SJSA1 (cell line): ENCODE measurements around the gene ACO2. TPM values are rescaled to one million over a fixed set of nuclear protein-coding genes. Genes with fewer than 3 reads are reported as not detected.
"Not testable (repeated sequence)": the region's sequence is repeated elsewhere in the genome, so short reads cannot be mapped to it uniquely, and the experiment has no call there.

Experiments used
- DNase-seq, 2 experiments: peaks; one replicate each; pipeline ENCODE4 v3.0.0-alpha.2; 2015 to 2020; ENCODE audit warnings: low spot score in 2 of 2, low read depth in 1 of 2
- H3K27ac ChIP-seq: fragments of 250-450 bp; sonication (Bioruptor Pico); 2 replicates; pipeline ENCODE4 v1.5.1; 2020; ENCODE audit warnings: mild to moderate bottlenecking, moderate library complexity
- H3K27me3 ChIP-seq: fragments of 250-450 bp; sonication (Bioruptor Pico); replicated peaks from 2 replicates; pipeline ENCODE4 v1.5.1; 2020; ENCODE audit warnings: mild to moderate bottlenecking, moderate library complexity
- H3K36me3 ChIP-seq: fragments of 250-450 bp; sonication (Bioruptor Pico); 2 replicates; pipeline ENCODE4 v1.5.1; 2020; ENCODE audit warnings: mild to moderate bottlenecking
- H3K4me1 ChIP-seq: fragments of 250-450 bp; sonication (Bioruptor Pico); replicated peaks from 2 replicates; pipeline ENCODE4 v1.6.1; 2021; ENCODE audit warnings: mild to moderate bottlenecking
- H3K4me3 ChIP-seq: fragments of 250-450 bp; sonication (Bioruptor Pico); 2 replicates; pipeline ENCODE4 v1.5.1; 2020; ENCODE audit warnings: mild to moderate bottlenecking
- H3K9me3 ChIP-seq: fragments of 250-450 bp; sonication (Bioruptor Pico); replicated peaks from 2 replicates; pipeline ENCODE4 v1.5.1; 2020; ENCODE audit warnings: mild to moderate bottlenecking
- total RNA-seq: library from RNA; depleted of rRNA; stranded (reverse); fragments of >200 nt; shearing (Covaris generic); gene quantifications from 2 replicates; pipeline ENCODE4 v1.2.3, GENCODE V29; 2014

Gene ACO2
- total RNA-seq, 1 experiment from 2014 or later: 71.1 TPM

DNA sequence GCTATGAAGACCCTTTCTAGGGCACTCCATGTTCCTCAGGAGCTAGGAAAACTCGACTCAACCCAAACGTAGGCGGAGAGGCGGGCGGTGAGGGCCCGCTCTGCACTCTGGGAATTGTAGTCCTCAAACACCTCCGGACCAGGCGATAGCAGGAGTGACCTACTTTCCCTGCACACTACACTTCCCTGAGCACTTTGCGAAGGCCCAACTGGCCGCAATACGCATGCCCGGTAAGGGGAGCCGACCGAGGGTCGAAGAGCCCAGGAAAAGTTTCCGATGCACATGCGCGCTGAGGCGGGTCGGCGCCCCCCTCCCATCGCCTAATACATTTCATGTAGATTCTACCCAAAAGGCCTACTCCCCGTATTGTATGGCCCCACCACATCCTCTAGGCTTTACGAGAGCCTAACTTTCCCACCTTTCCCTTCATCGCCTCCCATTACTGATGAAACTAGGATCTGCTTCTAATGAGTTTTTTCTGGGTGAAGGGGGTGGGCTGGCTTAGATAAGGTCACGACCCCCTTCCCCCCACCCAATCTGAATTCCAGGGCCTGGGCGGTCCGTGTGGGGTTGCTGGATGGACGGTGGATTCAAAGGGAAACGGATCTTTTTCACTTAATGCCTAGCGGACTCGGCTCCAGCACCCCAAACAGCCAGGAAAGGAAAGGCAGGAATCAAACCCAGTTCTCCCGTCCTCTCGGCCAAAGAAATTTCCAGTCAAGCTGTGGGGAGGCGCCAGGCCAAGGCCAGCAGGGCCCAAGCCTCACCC is 24.4 kb upstream of the ACO2 start:
- H3K27me3 ChIP-seq: no peaks in the 10 kb centered on the region
- no peaks in the 10 kb centered on the region for H3K9me3 ChIP-seq
- H3K4me1 ChIP-seq: 0 out of 2 replicates have a peak, but pooled peaks cover 4% of the 10 kb centered on the region
- H3K4me3 ChIP-seq: peak overlapping the region; percentile 62
- H3K36me3 ChIP-seq: peaks cover 40% of the 10 kb centered on the region
- H3K27ac ChIP-seq: no peak overlapping the region
- DNase-seq: peak; percentile 90 to 96

DNA sequence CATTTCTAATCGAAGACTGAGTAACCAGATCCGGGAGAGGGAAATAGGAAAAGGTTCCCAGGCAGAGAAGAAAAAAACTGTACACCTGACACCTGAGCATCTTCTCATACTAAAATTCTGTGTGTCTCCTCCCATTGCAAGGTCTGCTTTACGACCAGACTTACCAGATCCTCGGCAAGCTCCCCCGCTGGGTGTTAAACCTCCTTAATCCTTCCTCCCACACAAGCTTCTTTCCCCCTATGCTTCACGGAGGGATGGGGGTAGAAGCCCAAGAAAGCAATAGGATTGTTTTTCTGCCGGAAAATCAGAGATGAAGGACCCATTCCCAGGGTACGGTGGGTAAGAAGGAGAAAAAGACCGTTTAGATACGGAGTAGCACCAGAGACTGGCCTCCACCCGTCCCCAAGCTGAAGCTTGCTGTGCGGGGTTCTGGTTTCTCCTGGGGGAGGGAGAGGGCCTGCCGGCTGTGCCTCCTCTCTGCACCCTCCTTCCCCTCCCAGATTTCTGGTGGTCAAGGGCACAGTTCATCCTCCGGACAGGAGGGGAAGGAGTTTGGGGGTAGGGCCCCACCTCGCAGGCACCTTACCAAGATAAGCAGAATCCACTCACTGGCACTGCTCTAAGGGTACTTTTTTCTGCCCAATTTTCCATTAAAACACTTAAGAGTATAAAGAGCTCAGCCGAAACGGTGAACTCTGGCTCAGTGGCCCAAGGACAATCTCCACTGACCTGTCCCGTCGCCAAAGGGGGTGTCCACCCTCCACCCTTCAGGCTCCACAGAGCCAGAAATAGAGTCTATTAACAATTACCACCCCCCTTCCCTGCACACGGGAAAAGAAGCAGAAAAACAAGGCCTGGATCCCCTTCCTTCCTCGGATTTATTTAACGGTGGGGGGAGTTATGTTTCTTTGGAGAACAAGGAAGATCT is 23.5 kb upstream of the ACO2 start:
- Histone ChIP-seq H3K4me1 (0 out of 2 replicates have a peak, but pooled peaks cover 4% of the 10 kb centered on the region), H3K36me3 (peaks cover 35% of the 10 kb centered on the region), H3K27ac (0 out of 2 replicates have a peak overlapping the region, but pooled peaks have one; percentile 44), H3K27me3 (no peaks in the 10 kb centered on the region), H3K9me3 (no peaks in the 10 kb centered on the region), H3K4me3 (peak overlapping the region; percentile 62)
- peak in 1 of 2 experiments; percentile 51 for DNase-seq

GRCh38 chr22:41446057-41446501 is 22.8 kb upstream of the ACO2 start:
- peak in 1 of 2 experiments; percentile 31 for DNase-seq
- Histone ChIP-seq H3K27me3 (no peaks in the 10 kb centered on the region), H3K4me3 (peak overlapping the region; percentile 62), H3K27ac (peak overlapping the region; percentile 44), H3K4me1 (0 out of 2 replicates have a peak, but pooled peaks cover 4% of the 10 kb centered on the region), H3K9me3 (no peaks in the 10 kb centered on the region), H3K36me3 (peaks cover 29% of the 10 kb centered on the region)

DNA sequence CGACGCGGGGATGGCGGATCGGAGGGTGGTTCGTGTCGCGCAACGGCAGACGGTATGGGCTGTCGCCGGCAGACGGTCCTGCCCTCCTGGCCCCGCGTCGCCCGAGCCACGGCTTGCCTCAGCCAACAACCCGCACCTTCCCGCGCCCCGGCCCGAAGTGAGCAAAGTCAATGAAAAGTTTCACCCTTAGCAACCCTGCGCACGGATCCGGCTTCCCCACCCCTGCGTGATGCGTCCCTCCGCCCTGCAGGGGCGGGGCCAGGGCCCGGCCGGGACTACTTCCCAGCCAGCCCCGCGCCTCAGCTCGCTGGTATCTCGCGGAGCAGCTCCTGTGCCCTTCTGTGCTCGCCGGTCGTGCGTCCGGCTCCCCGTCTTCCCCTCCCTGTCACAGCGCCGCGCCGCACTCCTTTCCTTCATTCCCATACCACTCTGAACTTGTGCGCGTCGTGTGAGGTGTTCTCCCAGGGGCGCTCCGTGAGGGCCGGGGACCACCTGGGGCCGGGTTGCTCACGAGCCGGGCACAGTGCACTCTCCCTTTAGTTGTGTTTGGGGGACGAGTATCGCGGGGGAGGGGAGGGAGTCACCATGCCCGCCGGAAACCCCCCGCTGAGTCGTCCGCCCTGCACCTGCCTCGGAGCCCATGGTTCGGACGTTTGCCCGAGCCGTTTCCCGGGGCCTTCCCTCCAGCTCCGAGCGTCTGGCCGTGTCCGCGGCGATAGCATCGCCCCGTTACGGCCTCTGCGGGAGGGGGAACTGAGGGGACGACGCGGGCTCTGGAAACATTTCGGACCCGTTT is 22.1 kb upstream of the ACO2 start, which contains the start of gene TOB2:
TSS of gene TOB2 (minus strand) at position 163 of the 796 bp plus-strand sequence. CDS start 9,456 bp downstream, outside the sequence.
- Histone ChIP-seq H3K27me3 (no peaks in the 10 kb centered on the region), H3K9me3 (no peaks in the 10 kb centered on the region), H3K27ac (peak within 1 kb of the TSS; percentile 44), H3K4me3 (peak within 1 kb of the TSS; percentile 62), H3K36me3 (peaks cover 25% of the 10 kb centered on the region), H3K4me1 (0 out of 2 replicates have a peak, but pooled peaks cover 4% of the 10 kb centered on the region)
- DNase-seq: peak; percentile 94 to 95

- 0 out of 2 replicates have a peak, but pooled peaks cover 4% of the 10 kb centered on the region for H3K4me1 ChIP-seq
- H3K9me3 ChIP-seq: no peaks in the 10 kb centered on the region
- peak overlapping the region; percentile 34 for H3K27ac ChIP-seq
- peaks cover 18% of the 10 kb centered on the region for H3K36me3 ChIP-seq
- H3K27me3 ChIP-seq: no peaks in the 10 kb centered on the region
- peak overlapping the region; percentile 62 for H3K4me3 ChIP-seq
- peak; percentile 67 to 73 for DNase-seq
These were observed 21.3 kb upstream of the ACO2 start for GRCh38 chr22:41447435-41448188.

GRCh38 chr22:41448189-41448808 is 20.6 kb upstream of the ACO2 start:
- H3K36me3 ChIP-seq: peaks cover 11% of the 10 kb centered on the region
- H3K27ac ChIP-seq: peak overlapping the region; percentile 34; the same call in 1 of the 2 replicates
- H3K4me3 ChIP-seq: peak overlapping the region; percentile 62
- peak; percentile 97 for DNase-seq
- H3K9me3 ChIP-seq: no peaks in the 10 kb centered on the region
- H3K27me3 ChIP-seq: no peaks in the 10 kb centered on the region
- 0 out of 2 replicates have a peak, but pooled peaks cover 4% of the 10 kb centered on the region for H3K4me1 ChIP-seq

DNA sequence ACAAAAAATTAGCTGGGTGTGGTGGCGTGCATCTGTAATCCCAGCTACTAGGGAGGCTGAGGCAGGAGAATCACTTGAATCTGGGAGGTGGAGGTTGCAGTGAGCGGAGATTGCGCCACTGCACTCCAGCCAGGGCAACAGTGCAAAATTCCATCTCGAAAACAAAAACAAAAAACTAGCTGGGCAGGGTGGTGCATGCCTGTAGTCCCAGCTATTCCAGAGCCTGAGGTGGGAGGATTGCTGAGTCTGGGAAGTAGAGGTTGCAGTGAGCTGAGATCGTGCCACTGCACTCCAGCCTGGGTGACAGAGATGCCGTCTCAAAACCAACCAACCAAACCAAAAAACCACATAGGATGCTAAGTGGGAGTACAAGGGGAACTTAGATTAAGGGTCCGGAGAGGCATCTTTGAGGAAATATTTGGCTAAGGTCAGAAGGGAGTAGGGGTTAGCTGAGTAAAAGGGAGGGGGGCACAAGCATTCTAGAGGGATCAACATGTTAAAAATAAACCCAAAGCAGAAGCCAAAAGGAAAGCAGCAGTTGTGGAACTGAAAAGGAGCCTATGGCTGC is 10.7 kb upstream of the ACO2 start:
- H3K27me3 ChIP-seq: no peaks in the 10 kb centered on the region
- H3K27ac ChIP-seq: no peak overlapping the region
- no peak overlapping the region for H3K4me3 ChIP-seq
- H3K9me3 ChIP-seq: no peaks in the 10 kb centered on the region
- peaks cover 57% of the 10 kb centered on the region for H3K36me3 ChIP-seq
- H3K4me1 ChIP-seq: no peaks in the 10 kb centered on the region
- no peak for DNase-seq

DNA sequence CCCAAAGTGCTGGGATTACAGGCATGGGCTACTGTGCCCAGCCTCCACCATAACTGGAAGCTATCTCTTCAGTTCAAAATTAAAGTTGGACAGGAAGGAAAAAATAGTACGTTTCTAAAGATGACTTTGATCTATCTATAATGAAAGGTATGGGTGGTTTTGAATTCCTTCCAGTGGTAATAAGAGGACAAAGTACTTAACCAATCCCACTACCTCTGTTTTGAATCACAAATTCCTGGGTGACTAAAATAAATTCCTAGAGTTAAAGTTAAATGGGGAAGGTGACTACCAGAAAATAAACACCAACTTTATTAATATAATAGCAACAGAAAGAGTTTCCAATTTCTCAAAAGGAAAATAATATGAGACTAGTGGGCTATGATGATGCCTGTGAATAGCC is 9.5 kb upstream of the ACO2 start:
- Histone ChIP-seq H3K4me1 (no peaks in the 10 kb centered on the region), H3K4me3 (no peak overlapping the region), H3K36me3 (peaks cover 69% of the 10 kb centered on the region), H3K9me3 (no peaks in the 10 kb centered on the region), H3K27me3 (no peaks in the 10 kb centered on the region), H3K27ac (no peak overlapping the region)
- no peak for DNase-seq

- H3K36me3 ChIP-seq: peaks cover 75% of the 10 kb centered on the region
- not testable (repeated sequence) for H3K27ac ChIP-seq, H3K27me3 ChIP-seq, H3K9me3 ChIP-seq, DNase-seq, H3K4me3 ChIP-seq, H3K4me1 ChIP-seq
These were observed 8.8 kb upstream of the ACO2 start for GRCh38 chr22:41460071-41460470.

- Histone ChIP-seq H3K4me3 (no peak overlapping the region), H3K27me3 (no peaks in the 10 kb centered on the region), H3K27ac (no peak overlapping the region), H3K9me3 (no peaks in the 10 kb centered on the region), H3K36me3 (peaks cover 91% of the 10 kb centered on the region), H3K4me1 (no peaks in the 10 kb centered on the region)
- DNase-seq: no peak
These were observed 7.0 kb upstream of the ACO2 start for GRCh38 chr22:41461901-41462300.

- DNase-seq: no peak
- no peaks in the 10 kb centered on the region for H3K9me3 ChIP-seq
- H3K4me1 ChIP-seq: peaks cover 12% of the 10 kb centered on the region
- peaks cover 50% of the 10 kb centered on the region for H3K36me3 ChIP-seq
- H3K4me3 ChIP-seq: peak overlapping the region; percentile 77
- peak overlapping the region; percentile 96 for H3K27ac ChIP-seq
- no peaks in the 10 kb centered on the region for H3K27me3 ChIP-seq
These were observed 418 bp downstream of the ACO2 start for GRCh38 chr22:41469218-41469851.
